HG03097 (cell line): ENCODE results near the gene GTF2F2.

Experiments
- ATAC-seq: cut with Tn5 transposase; IDR thresholded peaks from one replicate; pipeline ENCODE4 v1.9.1; 2021; ENCODE audit not compliant: unreplicated experiment, low FRiP score

GTF2F2 gene

GRCh38 chr13:45208132-45208531, 87.8 kb downstream of the GTF2F2 start:
- ATAC-seq = no peak

- ATAC-seq = no peak
Measured at GRCh38 chr13:45209229-45209628, 88.9 kb downstream of the GTF2F2 start.

GRCh38 chr13:45215392-45216077, 95.2 kb downstream of the GTF2F2 start:
- no peak for ATAC-seq

GRCh38 chr13:45216193-45216592, 95.9 kb downstream of the GTF2F2 start:
- ATAC-seq = no peak

GRCh38 chr13:45218689-45219088, 98.4 kb downstream of the GTF2F2 start:
- ATAC-seq = no peak

- no peak for ATAC-seq
Measured at GRCh38 chr13:45219123-45219891, 99.0 kb downstream of the GTF2F2 start.

- no peak for ATAC-seq
Measured at GRCh38 chr13:45219938-45220375, 99.6 kb downstream of the GTF2F2 start.

- no peak for ATAC-seq
Measured at GRCh38 chr13:45220403-45220802, 100.1 kb downstream of the GTF2F2 start.

GRCh38 chr13:45222516-45222915, 102.2 kb downstream of the GTF2F2 start:
- no peak for ATAC-seq

GRCh38 chr13:45222919-45223318, 102.6 kb downstream of the GTF2F2 start:
- no peak for ATAC-seq

GRCh38 chr13:45224176-45224575, 103.9 kb downstream of the GTF2F2 start:
- no peak for ATAC-seq

- ATAC-seq = no peak
Measured at GRCh38 chr13:45225370-45225769, 105.1 kb downstream of the GTF2F2 start.

- no peak for ATAC-seq
Measured at GRCh38 chr13:45226024-45226423, 105.7 kb downstream of the GTF2F2 start.

- ATAC-seq = no peak
Measured at GRCh38 chr13:45228002-45228401, 107.7 kb downstream of the GTF2F2 start.

GRCh38 chr13:45229172-45229571, 108.9 kb downstream of the GTF2F2 start:
- ATAC-seq = no peak

- ATAC-seq = no peak
Measured at GRCh38 chr13:45231305-45231704, 111.0 kb downstream of the GTF2F2 start.

- no peak for ATAC-seq
Measured at GRCh38 chr13:45231722-45232121, 111.4 kb downstream of the GTF2F2 start.

- ATAC-seq = no peak
Measured at GRCh38 chr13:45232591-45232990, 112.3 kb downstream of the GTF2F2 start.

GRCh38 chr13:45238945-45239795, 118.9 kb downstream of the GTF2F2 start:
- no peak for ATAC-seq

- no peak for ATAC-seq
Measured at GRCh38 chr13:45240143-45240542, 119.8 kb downstream of the GTF2F2 start.

GRCh38 chr13:45242070-45242469, 121.8 kb downstream of the GTF2F2 start:
- ATAC-seq = no peak
